CMK (cell line): ENCODE measurements around the gene CNOT6.
"Not testable (repeated sequence)": the region's sequence is repeated elsewhere in the genome, so short reads cannot be mapped to it uniquely, and the experiment has no call there.

Source experiments
- DNase-seq: peaks from one replicate; pipeline ENCODE4 v3.0.0-alpha.2; 2010; ENCODE audit warnings: low read depth

Gene CNOT6

DNA sequence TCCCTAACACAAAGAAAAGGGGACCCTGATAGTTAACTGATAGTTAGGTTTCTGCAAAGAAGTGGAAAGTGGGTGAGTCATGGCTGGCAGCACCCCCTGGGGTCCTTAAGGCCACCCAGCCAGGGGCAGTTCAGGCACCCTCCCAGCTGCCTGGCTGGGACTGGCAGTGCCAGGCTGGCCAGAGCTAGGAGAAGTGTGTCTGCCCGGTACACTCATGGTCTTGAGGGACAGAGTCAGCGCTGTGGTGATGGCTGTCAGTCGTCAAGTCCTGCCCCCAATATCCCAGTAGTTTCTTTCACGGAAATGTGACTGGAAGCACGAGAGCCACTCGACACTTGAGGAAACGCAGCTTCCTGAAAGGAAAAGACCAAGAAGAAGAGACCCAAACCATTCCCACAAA, 22.3 kb upstream of the CNOT6 start:
- DNase-seq: no peak

DNA sequence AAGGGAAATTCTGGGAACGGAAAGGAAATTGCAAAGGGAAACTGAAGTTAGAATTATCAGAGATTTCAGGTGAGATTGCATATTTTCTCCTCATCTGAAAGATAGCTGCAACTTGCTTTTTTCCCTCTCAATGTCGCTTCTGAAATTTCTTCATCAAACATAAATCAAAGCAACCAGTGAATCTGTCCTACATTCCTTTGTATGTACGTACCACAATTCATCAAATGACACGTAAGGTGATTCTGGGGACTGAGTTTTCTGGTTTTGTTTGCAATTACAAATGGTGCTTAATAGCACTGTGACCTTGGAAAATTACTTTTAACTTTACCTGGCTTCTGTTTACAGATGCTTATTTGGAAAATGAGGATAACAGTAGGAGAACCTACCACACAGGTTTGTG, 21.9 kb upstream of the CNOT6 start:
- DNase-seq: no peak

DNA sequence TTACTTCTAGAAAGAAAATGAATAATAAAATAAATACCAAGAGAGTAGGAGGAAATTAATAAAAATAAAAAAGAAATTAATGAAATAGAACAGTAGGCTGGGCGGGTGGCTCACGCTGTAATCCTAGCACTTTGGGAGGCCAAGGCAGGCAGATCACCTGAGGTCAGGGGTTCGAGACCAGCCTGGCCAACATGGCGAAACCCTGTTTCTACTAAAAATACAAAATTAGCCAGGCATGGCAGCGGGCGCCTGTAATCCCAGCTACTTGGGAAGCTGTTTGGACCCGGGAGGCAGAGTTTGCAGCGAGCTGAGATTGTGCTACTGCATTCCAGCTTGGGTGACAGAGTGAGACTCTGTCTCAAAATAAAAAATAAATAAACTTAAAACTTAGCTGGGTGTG, 20.8 kb upstream of the CNOT6 start:
- not testable (repeated sequence) for DNase-seq

DNA sequence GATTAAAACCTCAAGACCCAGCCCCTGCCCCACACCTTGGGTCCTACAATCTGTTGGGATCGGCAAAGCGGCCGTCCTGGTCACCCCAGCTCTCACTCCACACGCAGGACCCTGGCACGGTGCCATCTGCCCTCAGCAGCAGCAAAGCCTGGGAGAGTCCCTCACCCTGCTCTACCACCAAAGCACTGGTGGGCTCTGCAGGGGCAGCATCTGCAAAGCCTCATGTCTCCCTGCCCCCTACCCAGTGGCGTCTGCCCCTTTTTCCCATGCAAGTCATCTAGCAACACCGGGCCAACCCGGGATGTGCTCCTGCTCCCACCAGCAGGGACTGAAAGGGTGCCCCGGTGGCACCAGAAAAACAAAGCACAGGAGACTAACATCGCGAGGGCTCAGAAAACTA, 19.6 kb upstream of the CNOT6 start:
- DNase-seq: no peak

DNA sequence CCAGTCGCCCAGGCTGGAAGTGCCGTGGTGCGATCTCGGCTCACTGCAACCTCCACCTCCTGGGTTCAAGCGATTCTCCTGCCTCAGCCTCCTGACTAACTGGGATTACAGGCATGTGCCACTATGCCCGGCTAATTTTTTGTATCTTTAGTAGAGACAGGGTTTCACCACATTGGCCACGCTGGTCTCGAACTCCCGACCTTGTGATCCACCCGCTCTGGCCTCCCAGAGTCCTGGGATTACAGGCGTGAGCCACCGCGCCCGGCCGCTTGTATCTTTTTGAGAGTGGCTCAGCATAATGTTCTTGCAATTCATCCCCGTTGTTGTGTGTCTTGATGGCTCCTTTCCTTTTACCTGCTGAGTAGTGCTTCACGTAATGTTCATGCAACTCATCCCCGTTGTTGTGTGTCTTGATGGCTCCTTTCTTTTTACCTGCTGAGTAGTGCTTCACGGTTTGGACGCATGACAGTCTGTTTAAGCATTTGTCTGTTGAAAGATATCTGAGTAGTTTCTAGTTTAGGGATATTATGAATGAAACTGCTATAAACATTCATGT, 18.1 kb upstream of the CNOT6 start:
- not testable (repeated sequence) for DNase-seq

DNA sequence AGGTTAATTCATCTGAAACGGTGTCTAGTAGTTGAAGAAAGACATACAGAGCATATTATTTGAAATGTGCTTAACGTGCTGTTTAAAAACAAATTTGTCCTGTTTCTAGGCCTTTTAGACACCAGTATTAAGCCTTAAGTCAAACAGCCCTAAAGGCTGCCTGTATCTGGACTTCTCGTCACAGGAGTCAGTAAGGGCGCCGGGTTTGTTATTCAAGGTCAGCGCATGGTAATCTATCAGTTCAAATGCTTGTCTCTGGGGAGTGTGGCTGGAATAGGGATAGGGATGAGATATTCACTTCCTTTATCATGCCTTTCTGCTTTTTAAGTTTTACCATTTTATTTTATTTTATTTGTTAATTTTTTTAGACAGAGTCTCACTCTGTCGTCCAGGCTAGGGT, 9.4 kb upstream of the CNOT6 start:
- DNase-seq: no peak

DNA sequence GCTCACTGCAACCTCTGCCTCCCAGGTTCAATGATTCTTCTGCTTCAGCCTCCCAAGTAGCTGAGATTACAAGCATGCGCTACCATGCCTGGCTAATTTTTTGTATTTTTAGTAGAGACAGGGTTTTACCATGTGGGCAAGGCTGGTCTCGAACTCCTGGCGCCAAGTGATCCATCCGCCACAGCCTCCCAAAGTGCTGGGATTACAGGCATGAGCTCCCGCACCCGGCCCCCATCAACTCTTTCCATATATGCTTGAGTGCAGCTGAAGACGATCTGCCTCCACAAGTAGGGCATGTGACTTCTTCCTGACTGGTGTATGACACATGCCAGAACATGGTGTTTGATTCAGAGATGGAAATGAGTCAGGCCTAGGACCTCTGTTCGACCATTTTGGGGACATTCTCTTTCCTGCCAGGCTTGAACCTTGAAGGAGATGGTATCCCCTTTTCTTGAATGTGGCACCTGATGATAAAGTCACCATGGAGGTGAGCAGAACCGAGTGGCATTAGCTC, 7.5 kb upstream of the CNOT6 start:
- no peak for DNase-seq

DNA sequence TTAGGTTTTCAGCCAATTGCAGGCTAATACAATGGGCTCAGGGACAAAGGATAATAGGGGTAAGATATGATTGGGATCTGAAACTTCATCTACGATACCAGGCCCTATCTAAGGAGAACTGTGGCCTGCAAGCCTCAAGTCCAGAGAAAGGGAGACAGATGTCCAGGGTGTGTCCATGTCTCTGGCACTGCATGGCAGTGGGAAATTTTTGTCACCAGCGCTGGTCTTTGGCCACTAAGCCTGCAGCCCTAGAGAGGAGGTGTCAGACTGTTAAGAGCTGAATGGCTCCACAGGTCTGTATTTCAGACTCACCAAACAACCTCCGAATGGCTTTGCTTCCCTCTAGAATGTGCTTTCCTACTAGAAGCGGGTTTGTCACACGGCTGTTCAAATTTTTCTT, 6.6 kb upstream of the CNOT6 start:
- no peak for DNase-seq

DNA sequence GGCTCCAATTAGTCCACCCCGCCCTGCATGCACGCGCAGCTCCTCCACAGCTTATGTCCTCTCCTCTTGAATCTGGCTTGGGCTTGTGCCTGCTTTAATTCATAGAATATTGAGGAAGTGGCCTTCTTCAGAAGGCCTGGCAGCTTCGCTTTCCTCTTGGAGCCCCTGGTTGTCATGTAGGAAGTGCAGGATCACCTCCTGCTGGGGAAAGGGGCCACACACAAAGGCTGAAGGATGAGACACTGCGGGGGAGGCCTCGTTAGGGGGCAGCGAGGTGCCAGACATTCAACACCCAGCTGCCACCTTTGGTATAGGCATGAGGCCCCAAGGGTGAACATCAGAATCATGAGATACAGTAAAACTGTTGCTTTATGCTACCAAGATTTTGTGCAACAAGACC, 2.7 kb upstream of the CNOT6 start:
- no peak for DNase-seq

DNA sequence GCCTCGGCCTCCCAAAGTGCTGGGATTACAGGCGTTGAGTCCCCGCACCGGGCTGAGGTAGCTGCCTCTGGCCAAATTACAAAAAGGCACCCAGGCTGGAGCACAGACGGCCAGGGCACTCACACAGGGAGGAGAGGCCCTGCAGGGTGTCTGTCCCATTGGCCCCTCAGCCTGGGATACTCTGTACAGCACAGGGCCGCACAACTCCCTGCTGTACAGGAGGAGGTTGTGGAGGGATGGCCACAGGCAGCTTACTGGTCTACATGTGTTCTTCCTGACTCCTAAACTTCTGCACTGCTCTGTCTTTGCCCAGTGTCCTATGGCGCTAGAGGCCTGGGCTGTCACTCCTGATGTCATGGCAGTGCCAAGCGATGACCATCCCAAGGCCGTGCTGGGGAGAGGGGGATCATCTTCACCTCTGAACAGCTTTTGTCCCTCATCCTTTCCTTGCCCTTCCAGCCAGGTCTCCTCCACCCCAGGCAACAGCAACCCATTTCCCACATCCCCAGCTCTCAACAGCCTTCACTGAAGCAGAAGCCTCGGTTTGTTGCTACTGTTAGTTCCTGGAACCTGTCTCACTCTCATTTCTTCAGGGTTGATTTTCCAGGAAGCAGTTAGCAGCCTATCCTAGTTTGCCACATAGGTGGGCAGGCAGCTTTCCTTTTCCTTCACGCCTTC, 1.8 kb upstream of the CNOT6 start:
- DNase-seq: no peak

DNA sequence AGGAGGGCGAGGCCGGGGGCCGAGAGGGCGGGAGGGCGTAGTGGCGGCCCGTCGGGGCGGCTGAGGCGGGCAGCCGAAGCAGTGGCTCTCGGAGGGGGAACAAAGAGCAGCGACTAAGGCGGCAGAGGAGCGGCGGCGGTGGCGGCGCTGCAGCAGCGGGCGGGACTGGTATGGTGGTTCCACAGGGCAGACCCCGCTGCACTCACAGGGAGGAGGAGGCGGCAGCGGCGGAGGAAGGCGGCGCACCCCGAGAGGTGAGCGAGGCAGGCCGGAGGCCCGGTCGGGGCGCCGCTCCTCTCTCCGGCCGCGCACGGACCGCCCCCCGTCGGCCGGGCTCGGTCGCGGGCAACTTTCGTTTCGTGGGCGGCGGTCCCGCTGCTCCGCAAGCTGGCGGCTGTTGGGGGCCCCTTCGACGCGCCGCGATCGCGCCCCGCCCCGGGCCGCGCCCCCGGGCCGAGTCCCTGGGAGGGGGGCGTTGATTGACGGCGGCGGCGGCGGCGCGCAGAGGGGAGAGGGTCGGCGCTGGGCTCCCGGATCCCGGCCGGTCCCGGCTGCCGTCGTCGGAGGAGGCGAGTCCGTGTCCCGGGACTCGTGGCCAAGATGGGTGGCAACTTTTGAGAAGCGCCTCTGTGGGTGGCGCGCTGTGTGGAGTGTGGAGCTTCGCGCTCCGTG, 467 bp downstream of the CNOT6 start:
- DNase-seq: no peak

DNA sequence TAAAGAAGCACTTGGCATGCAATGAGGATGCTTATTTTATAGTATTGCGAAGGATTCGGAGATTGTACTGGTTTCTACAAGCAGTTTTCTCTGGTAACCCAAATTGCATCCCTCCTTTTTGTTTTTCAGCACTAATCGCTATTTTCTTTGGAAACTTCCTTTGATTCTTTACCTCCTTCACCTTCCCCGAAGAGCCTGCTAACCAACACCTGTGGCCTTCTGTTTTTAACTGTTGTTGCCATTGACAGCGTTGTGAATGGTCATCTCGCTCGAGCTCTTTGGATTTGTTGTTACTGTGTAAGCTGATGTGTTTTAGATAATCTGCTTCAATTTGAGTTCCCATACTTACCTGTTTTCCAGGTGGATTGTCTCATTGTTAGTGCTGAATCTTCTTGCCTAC, 1.1 kb downstream of the CNOT6 start:
- DNase-seq: no peak

DNA sequence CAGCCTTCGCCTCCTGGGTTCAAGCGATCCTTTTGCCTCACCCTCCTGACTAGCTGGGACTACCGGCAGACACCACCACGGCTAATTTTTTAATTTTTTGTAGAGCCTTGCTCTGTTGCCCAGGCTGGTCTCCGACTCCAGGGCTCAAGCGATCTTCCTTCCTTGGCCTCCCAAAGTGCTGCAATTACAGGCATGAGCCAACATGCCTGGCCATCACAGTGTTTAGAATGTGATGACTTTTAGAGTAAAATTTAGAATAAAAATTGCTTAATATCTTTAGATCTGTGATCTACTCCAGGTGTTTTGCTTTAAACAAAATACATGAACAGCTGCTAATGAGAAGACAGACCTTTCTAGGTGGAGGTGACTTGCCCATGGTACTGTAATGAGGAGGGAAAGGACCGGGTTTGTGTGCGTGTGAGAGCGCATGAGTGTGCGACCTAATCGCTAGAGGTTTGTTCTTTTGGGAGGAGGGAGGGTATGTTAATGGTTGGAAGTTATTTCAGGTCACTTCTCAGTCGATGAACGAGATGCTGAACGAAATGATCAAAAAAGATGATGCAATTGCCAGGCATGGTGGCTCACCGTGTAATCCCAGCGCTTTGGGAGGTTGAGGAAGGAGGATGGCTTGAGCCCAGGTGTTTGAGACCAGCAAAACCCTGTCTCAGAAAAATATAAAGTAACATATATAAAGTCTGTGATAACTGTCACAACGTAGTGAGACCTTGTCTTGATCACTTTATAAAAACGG, 2.0 kb downstream of the CNOT6 start:
- DNase-seq: no peak

DNA sequence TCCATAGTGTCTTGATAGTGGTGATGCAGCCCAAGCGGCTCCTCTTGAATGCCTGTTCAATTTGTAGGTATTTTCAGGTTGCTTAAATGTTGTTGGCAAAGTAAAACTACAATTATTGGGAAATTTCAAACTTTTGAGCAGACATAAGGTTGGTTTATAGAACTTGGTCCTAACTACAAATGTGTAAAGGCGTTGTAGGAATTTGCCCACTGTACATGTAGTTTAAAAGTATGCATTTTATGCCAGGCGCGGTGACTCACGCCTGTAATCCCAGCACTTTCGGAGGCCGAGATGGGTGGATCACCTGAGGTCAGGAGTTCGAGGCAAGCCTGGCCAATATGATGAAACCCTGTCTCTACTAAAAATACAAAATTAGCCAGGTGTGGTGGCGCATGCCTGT, 2.6 kb downstream of the CNOT6 start:
- DNase-seq: not testable (repeated sequence)

DNA sequence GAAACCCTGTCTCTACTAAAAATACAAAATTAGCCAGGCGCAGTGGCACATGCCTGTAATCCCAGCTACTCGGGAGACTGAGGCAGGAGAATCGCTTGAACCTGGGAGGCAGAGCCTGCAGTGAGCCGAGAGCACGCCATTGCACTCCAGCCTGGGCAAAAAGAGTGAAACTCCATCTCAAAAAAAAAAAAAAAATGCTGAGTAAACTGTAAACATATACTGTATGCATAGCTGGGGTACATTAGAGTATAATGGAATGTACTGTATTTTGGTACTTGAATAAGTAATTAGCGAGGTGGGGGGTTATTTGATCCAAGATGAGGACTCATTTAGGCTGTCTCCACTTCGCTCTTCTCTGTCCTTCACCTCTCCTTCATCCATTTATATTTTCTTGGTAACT, 3.7 kb downstream of the CNOT6 start:
- not testable (repeated sequence) for DNase-seq

DNA sequence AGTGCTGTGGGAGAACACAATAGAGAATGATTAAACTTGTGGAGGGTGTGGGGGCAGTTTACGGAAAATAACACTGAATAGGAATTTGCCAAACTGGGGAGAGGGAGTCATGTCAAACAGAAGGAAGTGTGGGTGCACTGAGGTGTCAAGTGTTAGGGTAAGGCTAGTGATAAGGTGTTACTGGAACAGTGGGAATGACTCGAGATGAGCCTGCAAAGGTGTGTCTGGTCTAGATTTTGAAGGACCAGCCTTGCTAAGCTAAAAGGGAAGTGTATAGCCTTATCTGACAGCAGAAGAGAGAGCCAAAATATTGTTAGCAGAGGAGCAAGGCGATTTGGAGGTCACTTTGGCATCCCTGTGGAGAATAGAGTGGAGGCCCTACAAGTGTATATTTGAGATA, 4.2 kb downstream of the CNOT6 start:
- no peak for DNase-seq

DNA sequence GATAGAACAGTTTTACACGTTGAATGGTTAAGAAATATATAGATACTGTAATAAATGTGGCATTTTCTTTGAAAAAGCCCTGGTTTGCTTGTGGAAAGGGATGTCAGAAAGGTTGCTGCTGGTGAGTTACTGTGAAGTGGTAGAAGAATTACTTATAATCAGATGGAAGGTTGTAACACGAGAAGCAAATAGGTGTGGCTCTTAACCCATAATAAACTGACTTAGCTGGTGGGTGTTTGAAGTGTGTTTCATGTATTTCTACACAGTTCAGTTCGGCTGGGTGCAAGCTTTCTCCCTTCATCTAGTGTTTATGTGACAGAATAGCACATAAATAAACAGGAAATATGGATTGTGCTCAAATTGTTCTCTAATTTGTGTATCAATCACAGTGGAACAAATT, 5.5 kb downstream of the CNOT6 start:
- DNase-seq: no peak

DNA sequence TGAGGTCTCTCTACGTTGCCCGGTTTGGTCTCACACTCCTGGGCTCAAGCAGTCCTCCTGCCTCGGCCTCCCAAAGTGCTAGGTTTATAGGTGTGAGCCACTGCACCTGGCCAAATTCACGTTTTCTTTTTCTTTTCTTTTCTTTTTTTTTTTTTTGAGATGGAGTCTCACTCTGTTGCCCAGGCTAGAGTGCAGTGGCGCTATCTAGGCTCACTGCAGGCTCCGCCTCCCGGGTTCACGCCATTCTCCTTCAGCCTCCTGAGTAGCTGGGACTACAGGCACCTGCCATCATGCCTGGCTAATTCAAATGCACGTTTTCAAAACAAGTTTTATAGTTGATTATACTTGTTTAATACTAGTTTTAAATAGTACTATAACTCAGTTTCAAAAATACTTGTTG, 6.1 kb downstream of the CNOT6 start:
- not testable (repeated sequence) for DNase-seq

DNA sequence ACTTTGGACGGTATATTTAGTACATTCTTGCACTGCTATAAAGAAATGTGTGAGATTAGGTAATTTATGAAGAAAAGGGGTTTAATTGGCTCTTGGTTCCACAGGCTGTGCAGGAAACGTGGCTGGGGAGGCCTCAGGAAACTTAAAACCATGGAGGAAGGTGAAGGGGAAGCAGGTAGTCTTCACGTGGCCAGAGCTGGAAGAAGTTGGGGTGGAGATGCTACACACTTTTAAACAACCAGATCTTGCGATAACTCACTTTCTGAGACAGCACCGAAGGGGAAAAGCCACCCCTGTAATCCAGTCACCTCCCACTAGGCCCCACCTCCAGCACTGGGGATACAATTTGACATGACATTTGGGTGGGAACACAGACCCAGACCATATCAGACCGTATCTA, 13.5 kb downstream of the CNOT6 start:
- DNase-seq: no peak

DNA sequence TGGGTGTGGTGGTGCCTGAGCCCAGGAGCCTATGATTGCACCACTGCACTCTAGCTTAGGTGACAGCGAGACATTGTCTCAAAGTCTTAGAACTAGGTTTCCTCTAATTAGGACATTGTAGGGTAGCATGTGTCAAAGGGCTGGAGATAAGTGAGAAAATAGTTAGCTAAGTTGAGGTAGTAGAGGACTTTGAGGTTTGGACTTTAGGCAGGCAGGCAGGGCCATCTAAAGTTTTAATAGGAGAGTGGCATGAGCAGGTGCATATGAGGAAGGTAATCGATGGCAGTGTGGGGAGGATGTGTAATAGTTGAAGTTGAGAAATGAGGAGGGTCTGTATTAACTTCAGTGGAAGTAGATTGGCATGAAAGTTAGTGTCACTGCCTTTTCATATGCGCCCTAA, 21.1 kb downstream of the CNOT6 start:
- no peak for DNase-seq

DNA sequence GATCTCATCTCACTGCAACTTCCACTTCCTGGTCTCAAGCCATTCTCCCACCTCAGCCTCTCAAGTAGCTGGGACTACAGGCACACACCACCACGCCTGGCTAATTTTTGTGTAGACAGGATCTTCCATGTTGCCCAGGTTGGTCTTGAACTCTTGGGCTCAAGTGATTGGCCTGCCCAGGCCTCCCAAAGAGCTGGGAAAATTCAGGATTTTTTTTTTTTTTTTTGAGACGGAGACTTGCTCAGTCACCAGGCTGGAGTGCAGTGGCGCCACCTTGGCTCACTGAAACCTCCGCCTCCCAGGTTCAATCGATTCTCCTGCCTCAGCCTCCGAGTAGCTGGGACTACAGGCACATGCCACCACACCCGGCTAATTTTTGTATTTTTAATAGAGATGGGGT, 21.8 kb downstream of the CNOT6 start:
- not testable (repeated sequence) for DNase-seq

DNA sequence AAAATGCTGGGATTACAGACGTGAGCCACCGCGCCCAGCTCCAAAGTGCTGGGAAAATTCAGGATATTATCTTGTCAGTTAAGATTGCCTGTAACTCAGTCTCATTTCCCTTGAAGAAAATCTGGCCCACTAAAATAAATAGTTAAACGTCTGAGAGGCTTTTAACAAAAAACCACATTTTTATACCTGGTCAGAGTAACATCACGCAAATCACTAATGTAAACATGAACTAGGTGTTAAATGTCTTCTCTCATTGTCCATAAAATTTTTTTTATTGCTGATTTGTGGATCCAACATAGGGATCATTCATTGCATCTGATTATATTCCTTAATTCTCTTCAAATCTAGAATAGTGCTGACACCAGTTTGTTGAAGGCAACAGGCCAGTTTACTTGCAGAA, 22.3 kb downstream of the CNOT6 start:
- DNase-seq: no peak

DNA sequence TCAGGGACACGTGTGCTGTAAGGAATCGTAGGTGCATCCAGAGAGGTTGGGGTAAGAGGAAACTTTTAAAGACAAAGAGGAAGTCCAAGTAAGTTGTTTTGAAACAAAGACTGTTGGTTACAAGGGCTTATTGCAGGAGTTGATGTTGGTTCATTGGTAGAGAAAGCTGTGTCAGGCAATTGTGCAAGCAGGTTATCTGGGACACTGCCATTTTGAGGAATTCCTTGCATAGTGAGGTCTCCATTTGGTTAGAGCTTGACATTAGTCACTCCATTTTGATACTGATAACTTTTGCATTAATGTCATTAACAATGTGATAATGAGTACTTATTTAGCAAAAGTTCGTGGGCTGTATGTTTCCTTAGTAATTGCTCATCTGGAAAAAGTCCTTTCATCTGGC, 24.9 kb downstream of the CNOT6 start:
- DNase-seq: no peak
